ENCODE data around the gene ITK.

ITK gene

DNA sequence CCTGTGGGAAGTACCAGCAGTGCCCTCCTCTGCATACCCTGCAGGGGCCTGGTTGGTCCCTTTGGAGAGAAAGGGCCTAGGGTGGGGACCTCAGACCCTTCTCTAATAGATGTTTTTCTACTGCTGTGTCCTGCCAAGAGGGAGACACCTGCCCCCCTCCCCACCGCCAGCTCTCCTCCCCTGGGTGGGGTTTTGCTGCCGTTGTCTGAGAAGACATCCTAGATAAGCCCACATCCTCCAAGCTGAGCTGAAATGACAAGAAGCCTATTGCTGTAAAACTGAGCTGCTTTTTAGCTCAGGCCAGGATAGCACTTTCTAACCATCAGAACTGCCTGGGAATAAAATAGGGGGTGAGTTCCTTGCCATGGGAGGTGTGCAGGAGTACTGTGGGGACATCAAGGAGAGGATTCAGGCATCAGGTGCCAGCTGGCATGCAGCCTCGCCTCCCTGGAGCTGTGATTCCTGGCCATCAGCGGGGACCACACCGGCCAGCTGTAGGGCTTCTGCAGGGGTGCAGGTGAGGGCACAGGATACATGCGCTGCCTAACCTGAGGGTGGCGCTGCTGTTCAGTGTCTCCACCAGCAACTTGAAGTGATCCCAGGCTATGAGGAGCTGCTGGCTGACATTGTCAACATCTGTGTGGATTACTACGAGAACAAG lies 123.2 kb downstream of the ITK start:
- H3K4me3 ChIP-seq (ENCODE audit: low read depth in 1 of 5, low read length in 5 of 5) = no peak overlapping the region
- H3K27me3 ChIP-seq (ENCODE audit: control insufficient read depth in 5 of 5, insufficient read depth in 4 of 5, low read length in 5 of 5) = no peaks in the 10 kb centered on the region
- H3K9me3 ChIP-seq (ENCODE audit: control insufficient read depth in 5 of 5, low read length in 5 of 5) = no peaks in the 10 kb centered on the region
- no peak overlapping the region for H3K27ac ChIP-seq (ENCODE audit: low read depth, low read length)
- no peaks in the 10 kb centered on the region for H3K36me3 ChIP-seq (ENCODE audit: control insufficient read depth in 5 of 5, insufficient read depth in 5 of 5, low read length in 5 of 5)
- no peak overlapping the region for H3K9ac ChIP-seq (ENCODE audit: low read length in 5 of 5)
- peaks cover under 1 to 6% (median 2%) of the 10 kb centered on the region in 5 donors for H3K4me1 ChIP-seq (ENCODE audit: control insufficient read depth in 5 of 5, insufficient read depth in 5 of 5, low read length in 5 of 5)

Data from subcutaneous abdominal adipose tissue (tissue), 5 donors.